Astrocyte of the spinal cord (primary cell): ENCODE measurements around the gene ZBTB8A.

Source experiments
- DNase-seq: peaks from one replicate; pipeline ENCODE4 v3.0.0; 2011; ENCODE audit warnings: low read depth, low spot score
- H3K4me3 ChIP-seq: 2 replicates; pipeline ENCODE4 v1.5.1; 2011; ENCODE audit warnings: low read depth, mild to moderate bottlenecking, low read length, moderate library complexity
- in situ Hi-C: cut with HindIII; loops from 2 replicates; pipeline ENCODE4 v1.10.0; 2017; ENCODE audit warnings: low sequenced_read_pairs
- TF ChIP-seq, protein P1 (sequence below): IDR thresholded peaks from 2 replicates; pipeline ENCODE4 v1.5.1; 2012; ENCODE audit warnings: low read depth, mild to moderate bottlenecking, low read length, inconsistent platforms

ZBTB8A gene

DNA sequence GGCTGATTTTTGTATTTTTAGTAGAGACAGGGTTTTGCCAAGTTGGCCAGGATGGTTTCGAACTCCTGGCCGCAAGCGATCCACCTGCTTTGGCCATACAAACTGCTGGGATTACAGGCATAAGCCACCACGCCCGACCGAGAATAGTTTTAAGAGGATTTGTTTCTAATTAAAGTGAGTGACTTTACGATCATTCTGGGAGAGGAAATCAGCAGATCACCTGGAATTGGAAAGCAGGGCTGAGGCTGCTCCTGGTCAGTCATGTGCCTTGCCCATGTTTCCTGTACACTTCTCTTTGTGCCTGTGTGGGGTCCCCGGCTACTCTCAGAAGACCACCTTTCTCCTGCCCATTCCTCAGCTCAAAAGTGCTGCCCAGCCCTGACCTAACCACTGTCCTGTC, 40.5 kb upstream of the ZBTB8A start:
- DNase-seq: no peak
- in situ Hi-C loops: no loop called here
- TF ChIP-seq, protein P1, sequence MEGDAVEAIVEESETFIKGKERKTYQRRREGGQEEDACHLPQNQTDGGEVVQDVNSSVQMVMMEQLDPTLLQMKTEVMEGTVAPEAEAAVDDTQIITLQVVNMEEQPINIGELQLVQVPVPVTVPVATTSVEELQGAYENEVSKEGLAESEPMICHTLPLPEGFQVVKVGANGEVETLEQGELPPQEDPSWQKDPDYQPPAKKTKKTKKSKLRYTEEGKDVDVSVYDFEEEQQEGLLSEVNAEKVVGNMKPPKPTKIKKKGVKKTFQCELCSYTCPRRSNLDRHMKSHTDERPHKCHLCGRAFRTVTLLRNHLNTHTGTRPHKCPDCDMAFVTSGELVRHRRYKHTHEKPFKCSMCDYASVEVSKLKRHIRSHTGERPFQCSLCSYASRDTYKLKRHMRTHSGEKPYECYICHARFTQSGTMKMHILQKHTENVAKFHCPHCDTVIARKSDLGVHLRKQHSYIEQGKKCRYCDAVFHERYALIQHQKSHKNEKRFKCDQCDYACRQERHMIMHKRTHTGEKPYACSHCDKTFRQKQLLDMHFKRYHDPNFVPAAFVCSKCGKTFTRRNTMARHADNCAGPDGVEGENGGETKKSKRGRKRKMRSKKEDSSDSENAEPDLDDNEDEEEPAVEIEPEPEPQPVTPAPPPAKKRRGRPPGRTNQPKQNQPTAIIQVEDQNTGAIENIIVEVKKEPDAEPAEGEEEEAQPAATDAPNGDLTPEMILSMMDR: no peak
- no peak overlapping the region for H3K4me3 ChIP-seq

DNA sequence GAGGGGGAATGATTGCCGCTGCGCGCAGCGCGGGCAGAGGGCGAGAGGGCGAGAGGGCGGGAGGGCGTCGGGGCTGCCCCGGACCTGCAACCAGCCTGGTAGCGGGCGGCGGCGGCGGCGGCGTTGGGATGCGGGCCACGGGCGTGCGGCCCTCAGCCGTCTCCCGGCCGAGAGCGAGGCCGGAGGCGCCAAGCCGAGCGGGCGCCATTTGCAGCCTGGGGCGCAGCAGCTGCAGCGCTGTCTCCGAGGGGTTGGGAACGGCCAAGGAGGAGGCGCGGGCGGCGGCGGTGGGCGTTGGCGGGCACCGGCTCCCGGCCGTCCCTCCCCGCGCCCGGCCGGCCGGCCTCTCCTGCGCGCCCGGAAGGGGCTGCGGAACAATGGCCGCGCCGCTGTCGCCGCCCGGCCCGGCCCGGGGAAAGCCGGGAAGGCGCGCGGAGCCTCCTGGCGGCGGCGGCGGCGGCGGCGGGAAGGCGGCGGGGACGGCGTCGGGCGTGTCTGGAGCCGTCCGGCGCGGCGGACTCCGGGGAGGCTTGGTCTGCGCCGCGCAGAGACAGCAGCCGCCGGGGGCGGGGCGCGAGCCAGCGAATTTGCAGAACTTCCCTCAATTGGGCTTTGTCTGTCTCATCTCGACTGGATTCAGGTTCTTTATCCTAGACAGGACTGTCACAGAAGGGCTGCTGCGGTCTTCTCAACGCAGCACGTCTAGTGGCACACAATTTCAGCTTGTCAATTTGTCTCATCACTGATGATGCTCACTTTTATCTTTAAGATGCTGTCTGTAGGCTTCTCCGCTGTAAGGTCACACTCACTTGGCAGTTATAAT, 38.6 kb upstream of the ZBTB8A start:
- peak overlapping the region; percentile 51 for H3K4me3 ChIP-seq
- TF ChIP-seq, protein P1: no peak
- in situ Hi-C loops: no loop called here
- peak; percentile 53 for DNase-seq

DNA sequence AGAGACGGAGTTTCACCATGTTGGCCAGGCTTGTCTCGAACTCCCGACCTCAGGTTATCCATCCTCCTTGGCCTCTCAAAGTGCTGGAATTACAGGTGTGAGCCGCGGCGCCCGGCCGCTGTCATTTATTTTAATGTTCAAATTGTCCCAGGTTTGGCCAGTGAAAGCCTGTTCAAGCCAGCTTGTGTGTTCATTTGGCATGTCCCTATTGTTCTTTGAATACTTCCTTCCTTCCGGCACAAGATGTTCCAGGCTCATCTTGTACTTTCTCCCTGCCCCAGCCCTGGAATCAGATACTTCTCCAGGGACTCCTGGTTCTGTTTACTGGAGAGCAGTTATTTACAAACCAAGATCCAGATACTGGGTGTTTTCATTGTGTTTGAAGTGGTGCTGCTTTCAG, 37.4 kb upstream of the ZBTB8A start:
- TF ChIP-seq, protein P1: no peak
- DNase-seq: no peak
- in situ Hi-C loops: no loop called here
- no peak overlapping the region for H3K4me3 ChIP-seq

DNA sequence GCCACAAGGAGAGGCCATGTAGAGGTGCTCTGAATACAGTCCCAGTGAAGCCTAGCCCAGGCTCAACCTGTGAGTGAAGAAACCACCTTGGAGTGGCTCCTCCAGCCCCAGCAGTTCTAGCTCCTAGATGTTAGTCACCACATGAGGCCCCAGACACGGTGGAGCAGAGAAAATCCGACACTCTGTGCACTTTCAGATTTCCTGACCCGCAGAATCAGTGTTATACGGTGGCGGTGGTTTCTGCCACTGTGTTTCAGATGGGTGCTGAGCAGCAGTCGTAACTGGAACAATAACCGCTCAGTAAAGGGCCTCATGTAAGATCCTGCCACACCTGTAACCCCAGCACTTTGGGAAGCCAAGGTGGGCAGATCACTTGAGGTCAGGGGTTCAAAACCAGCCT, 36.1 kb upstream of the ZBTB8A start:
- in situ Hi-C loops: no loop called here
- TF ChIP-seq, protein P1: no peak
- no peak for DNase-seq
- no peak overlapping the region for H3K4me3 ChIP-seq

DNA sequence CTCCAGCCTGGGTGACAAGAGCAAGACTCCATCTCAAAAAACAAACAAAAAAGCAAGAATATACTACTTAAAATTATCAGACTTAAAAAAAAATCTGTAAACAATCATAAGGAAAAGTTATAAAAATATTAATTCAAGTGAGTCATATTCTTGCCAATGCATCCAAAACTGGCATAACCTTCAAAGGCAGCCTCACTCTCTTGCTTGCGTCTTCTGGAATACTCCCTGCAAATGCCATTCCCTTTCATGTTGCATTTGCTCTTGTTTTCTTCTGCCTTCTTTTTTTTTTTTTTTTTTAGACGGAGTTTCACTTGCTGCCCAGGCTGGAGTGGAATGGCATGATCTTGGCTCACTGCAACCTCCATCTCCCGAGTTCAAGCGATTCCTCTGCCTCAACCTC, 32.2 kb upstream of the ZBTB8A start:
- TF ChIP-seq, protein P1: no peak
- in situ Hi-C loops: no loop called here
- no peak overlapping the region for H3K4me3 ChIP-seq
- no peak for DNase-seq

DNA sequence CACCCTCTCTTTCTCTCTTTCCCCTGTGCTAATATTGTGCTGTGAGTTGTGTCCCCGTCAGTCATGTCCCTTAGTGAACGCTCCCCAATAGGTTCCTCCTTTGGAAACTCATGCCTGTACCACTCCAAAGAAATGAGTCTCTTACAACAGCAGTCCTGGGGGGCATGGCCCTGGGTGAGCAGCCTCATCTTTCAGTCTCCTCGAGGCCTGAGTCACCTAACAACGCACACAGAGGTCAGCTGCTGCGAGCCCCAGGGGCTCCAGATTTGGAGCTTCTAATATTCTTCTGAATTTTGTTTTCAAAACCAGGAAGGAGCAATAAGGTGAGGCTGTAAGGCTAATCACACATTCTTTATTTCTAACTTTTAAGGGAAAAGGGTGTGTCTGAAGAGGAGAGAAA, 30.5 kb upstream of the ZBTB8A start:
- in situ Hi-C loops: no loop called here
- DNase-seq: no peak
- H3K4me3 ChIP-seq: no peak overlapping the region
- TF ChIP-seq, protein P1: no peak
